Measurements from ENCODE around the gene NEK1. TPM values are rescaled to one million over a fixed set of nuclear protein-coding genes. Genes with fewer than 3 reads are reported as not detected.

Gene NEK1
- total and polyA plus RNA-seq, 2 of the 8 experiments (the other 6 are each of a cell fraction or from before 2014, with no cell fraction given) = 3.9 to 11.7 TPM

- Histone ChIP-seq H3K4me1 (replicated peaks in 1 of 4; ENCODE audit: control insufficient read depth in 3 of 4, insufficient read depth in 4 of 4, low read length in 3 of 4) (peaks cover 0 to 3% (median 0%) of the 10 kb centered on the region in 4 experiments; a peak in 2 of 7 replicates), H4K91ac (replicated peaks; ENCODE audit: insufficient read length, low read length) (no peak overlapping the region), H2BK20ac (ENCODE audit: low read length) (no peak overlapping the region), H3K36me3 (ENCODE audit: control insufficient read depth in 2 of 4, insufficient read depth in 4 of 4, low read length in 3 of 4) (no peaks in the 10 kb centered on the region), H2AFZ (ENCODE audit: low read length) (no peak overlapping the region), H4K8ac (ENCODE audit: extremely low read depth, insufficient read depth, low read length) (no peak overlapping the region), H3K23me2 (ENCODE audit: low read depth, low read length) (no peaks in the 10 kb centered on the region), H2BK12ac (ENCODE audit: low read depth, low read length) (no peak overlapping the region), H3K4me3 (ENCODE audit: extremely low read depth in 1 of 4, insufficient read depth in 2 of 4, low read depth in 3 of 4, low read length in 4 of 4) (no peak overlapping the region), H3K9ac (replicated peaks in 1 of 4; ENCODE audit: extremely low read depth in 1 of 4, low read depth in 3 of 4, low read length in 3 of 4) (no peak overlapping the region), H3K79me2 (ENCODE audit: control insufficient read depth in 1 of 2, insufficient read depth in 2 of 2, low read length in 2 of 2) (no peaks in the 10 kb centered on the region), H2BK15ac (ENCODE audit: low read length) (no peak overlapping the region), H3K9me3 (ENCODE audit: insufficient read depth in 2 of 2, low read depth in 1 of 2, low read length in 1 of 2) (no peaks in the 10 kb centered on the region), H4K20me1 (replicated peaks in 1 of 2; ENCODE audit: control insufficient read depth in 1 of 2, insufficient read depth in 2 of 2, low read length in 2 of 2) (no peaks in the 10 kb centered on the region), H3K27me3 (replicated peaks in 1 of 4; ENCODE audit: control insufficient read depth in 3 of 4, extremely low read depth in 1 of 4, insufficient read depth in 3 of 4, low read length in 3 of 4) (no peaks in the 10 kb centered on the region), H2BK120ac (replicated peaks; ENCODE audit: low read depth, low read length) (no peak overlapping the region), H3K27ac (ENCODE audit: low read depth, low read length) (no peak overlapping the region), H3K23ac (ENCODE audit: insufficient read length) (no peak overlapping the region), H2AK5ac (ENCODE audit: low read depth, low read length) (no peak overlapping the region), H3K4me2 (ENCODE audit: insufficient read depth in 1 of 2, low read depth in 2 of 2, low read length in 2 of 2) (no peak overlapping the region), H3K18ac (ENCODE audit: extremely low read depth, low read length) (no peak overlapping the region), H3K14ac (ENCODE audit: insufficient read length) (no peak overlapping the region), H3K79me1 (ENCODE audit: low read depth, low read length) (no peaks in the 10 kb centered on the region), H3K4ac (replicated peaks; ENCODE audit: insufficient read length, low read depth, low read length) (no peak overlapping the region), H4K5ac (ENCODE audit: insufficient read length, low read depth, low read length) (no peak overlapping the region), H2BK5ac (ENCODE audit: low read depth, low read length) (no peak overlapping the region), H3K56ac (replicated peaks; ENCODE audit: insufficient read length, low read depth, low read length) (no peak overlapping the region)
- CTCF ChIA-PET (ENCODE audit: partially characterized antibody) = interaction anchor here (0.8 kb wide), 1 partner anchor 369 kb away, joined by 3 read pairs; no protein-coding TSS in a partner anchor
- POLR2A ChIA-PET (ENCODE audit: partially characterized antibody) = no interaction called here
- 96% methylated on average over 1 of the region's 1 CpG; no CpG with 5 or more reads in 1 of the 2 experiments for WGBS, 2 experiments (ENCODE audit: extremely low coverage in 1 of 2, insufficient coverage in 1 of 2, insufficient read length in 1 of 2, insufficient replicate concordance in 2 of 2, low coverage in 1 of 2, low lambda C conversion rate in 2 of 2, missing lambda C conversion rate in 1 of 2)
- FAIRE-seq (no peak), DNase-seq (ENCODE audit: low read depth in 1 of 2, low spot score in 2 of 2) (no peak)
- TF ChIP-seq CREB1 (IDR thresholded peaks at IDR 0.05) (no peak), RFX5 (IDR thresholded peaks at IDR 0.05; ENCODE audit: borderline replicate concordance, low read depth, low read length) (no peak), SRF (IDR thresholded peaks at IDR 0.05; ENCODE audit: low read depth, low read length) (no peak), SAP30 (IDR thresholded peaks at IDR 0.05; ENCODE audit: insufficient read depth, insufficient replicate concordance, low read length) (no peak), FOSL1 (IDR thresholded peaks at IDR 0.05; ENCODE audit: insufficient read depth, low read depth, low read length) (no peak), CTCF (IDR thresholded peaks at IDR 0.05; ENCODE audit: control extremely low read depth in 1 of 3, insufficient read depth in 1 of 3, low read depth in 1 of 3, low read length in 3 of 3) (no peak), RAD21 (IDR thresholded peaks at IDR 0.05 in 1 of 2, conservative IDR thresholded peaks at IDR 0.05 in 1 of 2; ENCODE audit: low read depth in 2 of 2, low read length in 2 of 2) (no peak), POLR2A (IDR thresholded peaks at IDR 0.05; ENCODE audit: control extremely low read depth in 1 of 2, low read depth in 2 of 2, low read length in 2 of 2) (no peak), JUND (IDR thresholded peaks at IDR 0.05; ENCODE audit: low read length) (no peak), EZH2 (IDR thresholded peaks at IDR 0.05; ENCODE audit: low read depth, low read length, severe bottlenecking) (no peak), USF2 (IDR thresholded peaks at IDR 0.05; ENCODE audit: low read length) (no peak)
Measured at GRCh38 chr4:169414913-169415312, 197.5 kb downstream of the NEK1 start.
